GM12878 (cell line): ENCODE measurements around the gene CLMP.

ENCODE experiments used
- CTCF ChIP-seq, 3 experiments: IDR thresholded peaks in 2 of 3; conservative IDR thresholded peaks in 1 of 3; 2 replicates each; pipeline ENCODE4 v1.5.1; 2011; ENCODE audit warnings: low read depth in 3 of 3, low read length in 3 of 3, mild to moderate bottlenecking in 3 of 3, control low read depth in 2 of 3, moderate library complexity in 2 of 3, inconsistent platforms in 1 of 3, mixed read lengths in 1 of 3; ENCODE audit not compliant: control insufficient read depth in 2 of 3, insufficient read depth in 1 of 3; ENCODE audit errors: extremely low read depth in 1 of 3
- EP300 ChIP-seq, 2 experiments: fragments of 150-350 bp in 1 of 2; IDR thresholded peaks; 2 replicates each; pipeline ENCODE4 v1.6.1; 2011 to 2012; ENCODE audit warnings: low read depth in 2 of 2, low read length in 2 of 2, borderline replicate concordance in 1 of 2, improper control_type of control experiment in 1 of 2, inconsistent platforms in 1 of 2; ENCODE audit not compliant: control insufficient read depth in 1 of 2
- HDAC2 ChIP-seq: fragments of 200-600 bp; sonication (generic); IDR thresholded peaks from 2 replicates; pipeline ENCODE4 v1.6.1; 2017
- NFYB ChIP-seq: IDR thresholded peaks from 2 replicates; pipeline ENCODE4 v1.6.1; 2011; ENCODE audit warnings: low read depth, mild to moderate bottlenecking, low read length, improper control_type of control experiment, moderate library complexity; ENCODE audit not compliant: insufficient read depth
- SP1 ChIP-seq: IDR thresholded peaks from one replicate; pipeline ENCODE4 v1.6.1; 2011; ENCODE audit warnings: low read depth, low read length
- STAT3 ChIP-seq: IDR thresholded peaks from 2 replicates; pipeline ENCODE4 v1.6.1; 2011; ENCODE audit warnings: low read depth, low read length, improper control_type of control experiment
- TAF1 ChIP-seq: IDR thresholded peaks from 2 replicates; pipeline ENCODE4 v1.6.1; 2011; ENCODE audit warnings: mild to moderate bottlenecking, low read depth, low read length, borderline replicate concordance
- ZNF207 ChIP-seq: fragments of 450-650 bp; IDR thresholded peaks from 2 replicates; pipeline ENCODE4 v1.6.1; 2014; ENCODE audit warnings: antibody characterized with exemption, mild to moderate bottlenecking, borderline replicate concordance

DNA sequence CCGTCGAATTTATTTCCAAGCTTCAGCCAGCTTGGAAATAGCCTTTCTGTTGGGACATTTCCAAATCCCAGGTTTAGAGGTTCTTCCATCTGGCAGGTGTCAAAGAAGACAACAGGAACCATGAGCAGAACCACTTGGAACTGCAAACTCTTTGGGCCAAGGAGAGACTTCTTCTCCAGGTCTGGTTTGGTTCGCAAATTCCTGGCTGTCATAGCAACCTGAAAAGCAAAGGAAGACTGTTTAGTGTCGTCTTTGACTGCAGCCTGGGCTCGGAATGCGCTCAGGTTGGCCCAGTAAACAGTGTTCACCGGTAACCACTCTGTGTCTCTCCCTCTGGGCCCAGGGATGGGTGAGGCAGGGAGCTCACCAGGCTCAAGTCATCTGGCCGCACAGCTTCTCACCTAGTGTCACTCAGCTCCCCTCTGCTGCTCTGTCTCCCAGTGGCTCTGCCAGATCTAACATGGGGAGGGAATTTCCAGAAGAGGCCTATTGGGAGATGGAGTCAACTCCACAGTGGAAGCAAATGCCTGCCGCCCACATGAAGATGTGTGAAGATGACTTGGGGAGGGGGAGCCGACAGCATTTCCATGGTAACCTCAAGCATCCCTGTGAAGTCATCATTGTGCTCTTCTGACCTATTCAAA, 11.9 kb upstream of the CLMP start:
- TF ChIP-seq CTCF (IDR thresholded peaks at IDR 0.05 in 2 of 3, conservative IDR thresholded peaks at IDR 0.05 in 1 of 3; ENCODE audit: control insufficient read depth in 2 of 3, extremely low read depth in 1 of 3, insufficient read depth in 1 of 3, low read depth in 3 of 3, low read length in 3 of 3), result no peak
- TF ChIP-seq EP300 (IDR thresholded peaks at IDR 0.05; ENCODE audit: borderline replicate concordance in 1 of 2, control insufficient read depth in 1 of 2, low read depth in 2 of 2, low read length in 2 of 2), result no peak
- TF ChIP-seq NFYB, result no peak
- TF ChIP-seq TAF1, result no peak
- no peak for TF ChIP-seq HDAC2
- no peak for TF ChIP-seq ZNF207
- TF ChIP-seq STAT3, result no peak
- no peak for TF ChIP-seq SP1
